Erythroblast (primary cell): ENCODE data around the gene CADPS2.
"Not testable (repeated sequence)": the region's sequence is repeated elsewhere in the genome, so short reads cannot be mapped to it uniquely, and the experiment has no call there.

Experiments
- GATA1 ChIP-seq: IDR thresholded peaks from 2 replicates; pipeline ENCODE4 v1.6.1; 2011; ENCODE audit warnings: low read depth, mild to moderate bottlenecking, control low read depth, low read length, moderate library complexity
- POLR2A ChIP-seq: IDR thresholded peaks from 2 replicates; pipeline ENCODE4 v1.6.1; 2011; ENCODE audit warnings: mild to moderate bottlenecking, low read length

- TF ChIP-seq POLR2A, GATA1: not testable (repeated sequence)
These were observed 50.0 kb downstream of the CADPS2 start for GRCh38 chr7:122836286-122836685.
